ENCODE measurements around the gene SPECC1.
"Not testable (repeated sequence)": the region's sequence is repeated elsewhere in the genome, so short reads cannot be mapped to it uniquely, and the experiment has no call there.

SPECC1 gene

GRCh38 chr17:20302246-20302917 is 293.2 kb downstream of the SPECC1 start:
- no peak for DNase-seq
- H3K36me3 Mint-ChIP-seq (ENCODE audit: low read depth) = peaks cover 6% of the 10 kb centered on the region
- peaks cover 11% of the 10 kb centered on the region for H3K9me3 Mint-ChIP-seq
- H3K27ac Mint-ChIP-seq = no peak overlapping the region
- H3K27me3 Mint-ChIP-seq = no peaks in the 10 kb centered on the region
- no peak overlapping the region for H3K4me3 Mint-ChIP-seq
- H3K4me1 Mint-ChIP-seq (ENCODE audit: low read depth) = no peaks in the 10 kb centered on the region

- Mint-ChIP-seq H3K36me3 (ENCODE audit: low read depth) (peaks cover 10% of the 10 kb centered on the region), H3K27me3 (no peaks in the 10 kb centered on the region), H3K4me1 (ENCODE audit: low read depth) (no peaks in the 10 kb centered on the region), H3K4me3 (no peak overlapping the region), H3K27ac (no peak overlapping the region), H3K9me3 (peaks cover 17% of the 10 kb centered on the region)
- no peak for DNase-seq
These were observed 295.8 kb downstream of the SPECC1 start for GRCh38 chr17:20304961-20305360.

- H3K4me1 Mint-ChIP-seq (ENCODE audit: low read depth) = no peaks in the 10 kb centered on the region
- no peak overlapping the region for H3K4me3 Mint-ChIP-seq
- peaks cover 10% of the 10 kb centered on the region for H3K36me3 Mint-ChIP-seq (ENCODE audit: low read depth)
- no peak for DNase-seq
- H3K27ac Mint-ChIP-seq = no peak overlapping the region
- H3K9me3 Mint-ChIP-seq = peaks cover 17% of the 10 kb centered on the region
- H3K27me3 Mint-ChIP-seq = no peaks in the 10 kb centered on the region
These were observed 297.8 kb downstream of the SPECC1 start for GRCh38 chr17:20306924-20307323.

GRCh38 chr17:20307326-20307910 is 298.3 kb downstream of the SPECC1 start:
- no peaks in the 10 kb centered on the region for H3K27me3 Mint-ChIP-seq
- peaks cover 17% of the 10 kb centered on the region for H3K9me3 Mint-ChIP-seq
- H3K27ac Mint-ChIP-seq = no peak overlapping the region
- peaks cover 10% of the 10 kb centered on the region for H3K36me3 Mint-ChIP-seq (ENCODE audit: low read depth)
- H3K4me3 Mint-ChIP-seq = no peak overlapping the region
- H3K4me1 Mint-ChIP-seq (ENCODE audit: low read depth) = no peaks in the 10 kb centered on the region
- no peak for DNase-seq

- Mint-ChIP-seq H3K4me1 (ENCODE audit: low read depth) (no peaks in the 10 kb centered on the region), H3K27me3 (no peaks in the 10 kb centered on the region), H3K9me3 (peaks cover 17% of the 10 kb centered on the region), H3K36me3 (ENCODE audit: low read depth) (peaks cover 10% of the 10 kb centered on the region), H3K27ac (no peak overlapping the region), H3K4me3 (no peak overlapping the region)
- DNase-seq = no peak
These were observed 301.3 kb downstream of the SPECC1 start for GRCh38 chr17:20310481-20310880.

GRCh38 chr17:20313306-20313705 is 304.1 kb downstream of the SPECC1 start:
- no peak overlapping the region for H3K4me3 Mint-ChIP-seq
- no peak for DNase-seq
- H3K4me1 Mint-ChIP-seq (ENCODE audit: low read depth) = no peaks in the 10 kb centered on the region
- H3K36me3 Mint-ChIP-seq (ENCODE audit: low read depth) = no peaks in the 10 kb centered on the region
- H3K27me3 Mint-ChIP-seq = no peaks in the 10 kb centered on the region
- no peak overlapping the region for H3K27ac Mint-ChIP-seq
- no peaks in the 10 kb centered on the region for H3K9me3 Mint-ChIP-seq

- Mint-ChIP-seq H3K27me3 (no peaks in the 10 kb centered on the region), H3K36me3 (ENCODE audit: low read depth) (no peaks in the 10 kb centered on the region), H3K4me1 (ENCODE audit: low read depth) (no peaks in the 10 kb centered on the region), H3K27ac (no peak overlapping the region), H3K9me3 (no peaks in the 10 kb centered on the region), H3K4me3 (no peak overlapping the region)
- no peak for DNase-seq
These were observed 304.7 kb downstream of the SPECC1 start for GRCh38 chr17:20313891-20314290.

GRCh38 chr17:20314834-20315233 is 305.7 kb downstream of the SPECC1 start:
- Mint-ChIP-seq H3K27ac (no peak overlapping the region), H3K36me3 (ENCODE audit: low read depth) (no peaks in the 10 kb centered on the region), H3K9me3 (no peaks in the 10 kb centered on the region), H3K27me3 (no peaks in the 10 kb centered on the region), H3K4me1 (ENCODE audit: low read depth) (no peaks in the 10 kb centered on the region), H3K4me3 (no peak overlapping the region)
- DNase-seq = no peak

GRCh38 chr17:20315311-20315710 is 306.2 kb downstream of the SPECC1 start:
- Mint-ChIP-seq H3K4me1 (ENCODE audit: low read depth) (no peaks in the 10 kb centered on the region), H3K27me3 (no peaks in the 10 kb centered on the region), H3K9me3 (no peaks in the 10 kb centered on the region), H3K27ac (no peak overlapping the region), H3K36me3 (ENCODE audit: low read depth) (no peaks in the 10 kb centered on the region), H3K4me3 (no peak overlapping the region)
- no peak for DNase-seq

- no peak for DNase-seq
- Mint-ChIP-seq H3K27ac (no peak overlapping the region), H3K4me1 (ENCODE audit: low read depth) (peaks cover under 1% of the 10 kb centered on the region), H3K36me3 (ENCODE audit: low read depth) (no peaks in the 10 kb centered on the region), H3K4me3 (no peak overlapping the region), H3K9me3 (no peaks in the 10 kb centered on the region), H3K27me3 (no peaks in the 10 kb centered on the region)
These were observed 306.7 kb downstream of the SPECC1 start for GRCh38 chr17:20315821-20316220.

GRCh38 chr17:20320535-20321229 is 311.5 kb downstream of the SPECC1 start:
- H3K9me3 Mint-ChIP-seq = not testable (repeated sequence)

GRCh38 chr17:20321357-20321756 is 312.2 kb downstream of the SPECC1 start:
- H3K9me3 Mint-ChIP-seq; H3K36me3 Mint-ChIP-seq (ENCODE audit: low read depth); DNase-seq; H3K27ac Mint-ChIP-seq; H3K27me3 Mint-ChIP-seq; H3K4me3 Mint-ChIP-seq; H3K4me1 Mint-ChIP-seq (ENCODE audit: low read depth): not testable (repeated sequence)

More at GRCh38 chr17:20320535-20321229, 311.5 kb downstream of the SPECC1 start:
- peak; percentile 90 for DNase-seq
- not testable (repeated sequence) for H3K27me3 Mint-ChIP-seq; H3K27ac Mint-ChIP-seq; H3K4me1 Mint-ChIP-seq (ENCODE audit: low read depth); H3K36me3 Mint-ChIP-seq (ENCODE audit: low read depth)
- peak overlapping the region; percentile 39 for H3K4me3 Mint-ChIP-seq

GRCh38 chr17:20327739-20328138 is 318.6 kb downstream of the SPECC1 start:
- not testable (repeated sequence) for H3K4me1 Mint-ChIP-seq (ENCODE audit: low read depth); H3K9me3 Mint-ChIP-seq; H3K36me3 Mint-ChIP-seq (ENCODE audit: low read depth); H3K27ac Mint-ChIP-seq; H3K27me3 Mint-ChIP-seq; H3K4me3 Mint-ChIP-seq; DNase-seq

- H3K36me3 Mint-ChIP-seq (ENCODE audit: low read depth); DNase-seq; H3K27ac Mint-ChIP-seq; H3K9me3 Mint-ChIP-seq; H3K4me1 Mint-ChIP-seq (ENCODE audit: low read depth); H3K4me3 Mint-ChIP-seq; H3K27me3 Mint-ChIP-seq: not testable (repeated sequence)
These were observed 342.2 kb downstream of the SPECC1 start for GRCh38 chr17:20351405-20351804.

- not testable (repeated sequence) for H3K9me3 Mint-ChIP-seq; H3K27ac Mint-ChIP-seq; H3K27me3 Mint-ChIP-seq; H3K36me3 Mint-ChIP-seq (ENCODE audit: low read depth); H3K4me1 Mint-ChIP-seq (ENCODE audit: low read depth); DNase-seq; H3K4me3 Mint-ChIP-seq
These were observed 343.4 kb downstream of the SPECC1 start for GRCh38 chr17:20352567-20352966.
